ENCODE results near the gene IFNL4.
"Not testable (repeated sequence)": the region's sequence is repeated elsewhere in the genome, so short reads cannot be mapped to it uniquely, and the experiment has no call there.

The IFNL4 gene

GRCh38 chr19:39232708-39233107 lies 15.9 kb downstream of the IFNL4 start:
- H3K4me1 ChIP-seq (ENCODE audit: insufficient read depth, poor library complexity, severe bottlenecking): no peaks in the 10 kb centered on the region
- no peaks in the 10 kb centered on the region for H3K36me3 ChIP-seq (ENCODE audit: low read depth)
- no peak for TF ChIP-seq CTCF (IDR thresholded peaks at IDR 0.05; ENCODE audit: poor library complexity, severe bottlenecking)
- H3K27ac ChIP-seq (ENCODE audit: poor library complexity, severe bottlenecking): no peak overlapping the region
- ATAC-seq (ENCODE audit: low read depth): no peak
- H3K4me3 ChIP-seq (ENCODE audit: severe bottlenecking): no peak overlapping the region
- H3K9me3 ChIP-seq (ENCODE audit: severe bottlenecking): no peaks in the 10 kb centered on the region
- no peak for DNase-seq (ENCODE audit: low spot score)
- no peaks in the 10 kb centered on the region for H3K27me3 ChIP-seq (ENCODE audit: insufficient read depth, poor library complexity, severe bottlenecking)

- no peak for TF ChIP-seq CTCF (IDR thresholded peaks at IDR 0.05; ENCODE audit: poor library complexity, severe bottlenecking)
- DNase-seq (ENCODE audit: low spot score) (no peak), ATAC-seq (ENCODE audit: low read depth) (no peak)
- Histone ChIP-seq H3K9me3 (ENCODE audit: severe bottlenecking) (no peaks in the 10 kb centered on the region), H3K4me3 (ENCODE audit: severe bottlenecking) (no peak overlapping the region), H3K4me1 (ENCODE audit: insufficient read depth, poor library complexity, severe bottlenecking) (no peaks in the 10 kb centered on the region), H3K27me3 (ENCODE audit: insufficient read depth, poor library complexity, severe bottlenecking) (no peaks in the 10 kb centered on the region), H3K27ac (ENCODE audit: poor library complexity, severe bottlenecking) (no peak overlapping the region), H3K36me3 (ENCODE audit: low read depth) (no peaks in the 10 kb centered on the region)
These were observed 18.4 kb downstream of the IFNL4 start for GRCh38 chr19:39230096-39230764.

GRCh38 chr19:39224910-39225309 lies 23.7 kb downstream of the IFNL4 start:
- no peaks in the 10 kb centered on the region for H3K27me3 ChIP-seq (ENCODE audit: insufficient read depth, poor library complexity, severe bottlenecking)
- no peaks in the 10 kb centered on the region for H3K36me3 ChIP-seq (ENCODE audit: low read depth)
- no peak overlapping the region for H3K4me3 ChIP-seq (ENCODE audit: severe bottlenecking)
- H3K9me3 ChIP-seq (ENCODE audit: severe bottlenecking): no peaks in the 10 kb centered on the region
- ATAC-seq (ENCODE audit: low read depth): no peak
- DNase-seq (ENCODE audit: low spot score): no peak
- H3K27ac ChIP-seq (ENCODE audit: poor library complexity, severe bottlenecking): no peak overlapping the region
- no peak for TF ChIP-seq CTCF (IDR thresholded peaks at IDR 0.05; ENCODE audit: poor library complexity, severe bottlenecking)
- no peaks in the 10 kb centered on the region for H3K4me1 ChIP-seq (ENCODE audit: insufficient read depth, poor library complexity, severe bottlenecking)

- no peak for ATAC-seq (ENCODE audit: low read depth)
- DNase-seq (ENCODE audit: low spot score): no peak
- Histone ChIP-seq H3K4me1 (ENCODE audit: insufficient read depth, poor library complexity, severe bottlenecking) (no peaks in the 10 kb centered on the region), H3K27me3 (ENCODE audit: insufficient read depth, poor library complexity, severe bottlenecking) (no peaks in the 10 kb centered on the region), H3K36me3 (ENCODE audit: low read depth) (no peaks in the 10 kb centered on the region), H3K9me3 (ENCODE audit: severe bottlenecking) (no peaks in the 10 kb centered on the region), H3K4me3 (ENCODE audit: severe bottlenecking) (no peak overlapping the region), H3K27ac (ENCODE audit: poor library complexity, severe bottlenecking) (no peak overlapping the region)
- TF ChIP-seq CTCF (IDR thresholded peaks at IDR 0.05; ENCODE audit: poor library complexity, severe bottlenecking): no peak
These were observed 24.9 kb downstream of the IFNL4 start for GRCh38 chr19:39223703-39224279.

DNA sequence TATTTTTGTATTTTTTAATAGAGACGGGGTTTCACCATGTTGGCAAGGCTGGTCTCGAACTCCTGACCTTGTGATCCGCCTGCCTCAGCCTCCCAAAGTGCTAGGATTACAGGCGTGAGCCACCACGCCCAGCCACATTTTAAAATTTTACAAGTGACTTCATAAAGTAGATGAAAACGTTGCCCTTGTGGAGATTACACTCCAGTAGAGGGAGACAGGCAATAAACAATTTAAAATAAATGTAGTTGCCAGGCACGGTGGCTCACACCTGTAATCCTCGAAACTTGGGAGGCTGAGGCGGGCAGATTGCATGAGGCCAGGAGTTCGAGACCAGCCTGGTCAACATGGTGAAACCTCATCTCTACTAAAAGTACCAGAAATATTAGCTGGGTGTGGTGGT lies 29.5 kb downstream of the IFNL4 start:
- not testable (repeated sequence) for H3K27ac ChIP-seq (ENCODE audit: poor library complexity, severe bottlenecking); H3K4me3 ChIP-seq (ENCODE audit: severe bottlenecking); DNase-seq (ENCODE audit: low spot score); H3K9me3 ChIP-seq (ENCODE audit: severe bottlenecking); H3K36me3 ChIP-seq (ENCODE audit: low read depth); ATAC-seq (ENCODE audit: low read depth); H3K27me3 ChIP-seq (ENCODE audit: insufficient read depth, poor library complexity, severe bottlenecking); H3K4me1 ChIP-seq (ENCODE audit: insufficient read depth, poor library complexity, severe bottlenecking)

Measured in RWPE2 (cell line).